Raji (cell line): ENCODE data around the gene PGS1.

Experiments used
- POLR2A ChIP-seq: IDR thresholded peaks from 2 replicates; pipeline ENCODE4 v1.6.1; 2011; ENCODE audit warnings: low read depth, low read length, control low read depth; ENCODE audit not compliant: insufficient read depth

The PGS1 gene

GRCh38 chr17:78466786-78467715, 88.6 kb downstream of the PGS1 start:
- no peak for TF ChIP-seq POLR2A

- TF ChIP-seq POLR2A: no peak
These were observed 89.9 kb downstream of the PGS1 start for GRCh38 chr17:78468366-78468765.

GRCh38 chr17:78469443-78469842, 91.0 kb downstream of the PGS1 start:
- no peak for TF ChIP-seq POLR2A

DNA sequence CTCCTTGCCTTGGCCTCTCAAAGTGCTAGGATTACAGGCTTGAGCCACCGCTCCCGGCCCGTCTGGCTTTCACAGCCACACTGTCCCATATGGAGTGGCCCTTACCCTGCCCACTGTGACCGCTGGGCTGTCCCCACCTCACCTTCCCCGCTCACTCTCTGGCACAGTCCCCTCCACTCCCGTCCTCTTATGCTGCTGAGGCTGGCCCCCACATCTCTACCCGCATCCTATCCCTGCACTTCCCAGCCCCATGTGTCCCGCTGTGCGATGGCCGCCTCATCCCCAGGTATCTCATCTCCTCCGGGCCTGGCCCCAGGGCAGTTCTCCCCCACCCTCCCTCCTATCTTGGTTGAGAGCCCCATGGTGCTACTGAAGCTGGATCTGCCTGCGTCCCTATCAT, 93.2 kb downstream of the PGS1 start:
- no peak for TF ChIP-seq POLR2A

- TF ChIP-seq POLR2A: no peak
These were observed 93.8 kb downstream of the PGS1 start for GRCh38 chr17:78472035-78472905.

GRCh38 chr17:78473951-78474613, 95.6 kb downstream of the PGS1 start:
- no peak for TF ChIP-seq POLR2A
